Endothelial cell of umbilical vein (primary cell): ENCODE data around the gene IGFL1. TPM values are rescaled to one million over a fixed set of nuclear protein-coding genes. Genes with fewer than 3 reads are reported as not detected.

ENCODE experiments used
- BruUV-seq: library from RNA; stranded (reverse); fragments of 400-500 nt; replicated peaks from 2 replicates; lab custom pipeline; 2021; lab: Mats Ljungman, UMichigan
- CTCF ChIA-PET: fragments of 300-600, 350-600 bp; sonication (Branson Sonifier 250); formaldehyde crosslinking; loops from one replicate; lab custom pipeline; 2021; ENCODE audit warnings: antibody characterized with exemption, inconsistent platforms; lab: Charles Lee
- POLR2A ChIA-PET: fragments of 300-600, 350-600 bp; sonication (Branson Sonifier 250); formaldehyde crosslinking; loops from one replicate; lab custom pipeline; 2021; ENCODE audit warnings: antibody characterized with exemption, inconsistent platforms; lab: Charles Lee
- DNase-seq: peaks from one replicate; pipeline ENCODE4 v3.0.0-alpha.2; 2011; ENCODE audit warnings: low read depth, low spot score
- FAIRE-seq: peaks from 2 replicates; lab custom pipeline; 2011; peaks lifted over from hg19 to GRCh38; lab: Jason Lieb, UNC
- H2AFZ ChIP-seq: 2 replicates; pipeline ENCODE4 v1.6.0; 2012; ENCODE audit warnings: low read depth, low read length, control low read depth, inconsistent platforms
- H3K27ac ChIP-seq: 2 replicates; pipeline ENCODE4 v1.5.1; 2011; ENCODE audit warnings: low read depth, mild to moderate bottlenecking, control low read depth, low read length, moderate library complexity; ENCODE audit not compliant: insufficient read depth
- H3K27me3 ChIP-seq, 2 experiments: 2 replicates each; pipeline versions ENCODE4 v1.6.0 to v1.6.1; 2011; ENCODE audit warnings: low read length in 2 of 2, mixed read lengths in 1 of 2; ENCODE audit not compliant: control insufficient read depth in 2 of 2, insufficient read depth in 2 of 2
- H3K36me3 ChIP-seq, 2 experiments: 2 replicates in 1 of 2; 3 replicates in 1 of 2; pipeline ENCODE4 v1.5.1; 2011; ENCODE audit warnings: low read length in 2 of 2, mild to moderate bottlenecking in 1 of 2, moderate library complexity in 1 of 2; ENCODE audit not compliant: control insufficient read depth in 2 of 2, insufficient read depth in 2 of 2; ENCODE audit errors: extremely low read depth in 1 of 2
- H3K4me1 ChIP-seq: 3 replicates; pipeline ENCODE4 v1.5.1; 2011; ENCODE audit warnings: mild to moderate bottlenecking, low read length; ENCODE audit not compliant: control insufficient read depth, insufficient read depth; ENCODE audit errors: extremely low read depth
- H3K4me2 ChIP-seq: 2 replicates; pipeline ENCODE4 v1.6.1; 2011; ENCODE audit warnings: low read length, control low read depth, mixed read lengths; ENCODE audit not compliant: insufficient read depth
- H3K4me3 ChIP-seq, 3 experiments: fragments of 200-600 bp in 1 of 3; sonication (generic), shearing (Covaris generic) in 1 of 3; replicated peaks in 1 of 3; 2 replicates each; pipeline ENCODE4 v1.5.1; 2011 to 2016; ENCODE audit warnings: control low read depth in 3 of 3, low read length in 3 of 3, mild to moderate bottlenecking in 2 of 3, inconsistent platforms in 1 of 3, low read depth in 1 of 3, moderate library complexity in 1 of 3; ENCODE audit not compliant: insufficient read depth in 1 of 3
- H3K79me2 ChIP-seq: 2 replicates; pipeline ENCODE4 v1.6.0; 2012; ENCODE audit warnings: low read length, inconsistent platforms; ENCODE audit not compliant: control insufficient read depth, insufficient read depth
- H3K9ac ChIP-seq: replicated peaks from 2 replicates; pipeline ENCODE3; 2011; ENCODE audit warnings: low read length, control low read depth; ENCODE audit not compliant: insufficient read depth; ENCODE audit errors: extremely low read depth
- H3K9me1 ChIP-seq: replicated peaks from 3 replicates; pipeline ENCODE4 v1.6.0; 2011; ENCODE audit warnings: mild to moderate bottlenecking, low read length; ENCODE audit not compliant: control insufficient read depth, insufficient read depth; ENCODE audit errors: extremely low read depth
- H3K9me3 ChIP-seq: replicated peaks from 2 replicates; pipeline ENCODE4 v1.5.1; 2012; ENCODE audit warnings: low read length, inconsistent platforms; ENCODE audit not compliant: control insufficient read depth, insufficient read depth
- H4K20me1 ChIP-seq: replicated peaks from 2 replicates; pipeline ENCODE3; 2011; ENCODE audit warnings: mild to moderate bottlenecking, low read length; ENCODE audit not compliant: control insufficient read depth, insufficient read depth; ENCODE audit errors: extremely low read depth
- CTCF ChIP-seq, 2 donors: IDR thresholded peaks; 1 replicate in 1 of 2; 2 replicates in 1 of 2; pipeline ENCODE4 v1.5.1; 2011; ENCODE audit warnings: low read length in 2 of 2, mild to moderate bottlenecking in 2 of 2, moderate library complexity in 2 of 2, control low read depth in 1 of 2, inconsistent platforms in 1 of 2, low read depth in 1 of 2; ENCODE audit not compliant: insufficient read depth in 1 of 2; ENCODE audit errors: extremely low read depth in 1 of 2
- FOS ChIP-seq: IDR thresholded peaks from 2 replicates; pipeline ENCODE4 v1.6.1; 2011; ENCODE audit warnings: mild to moderate bottlenecking, low read length, moderate library complexity, borderline replicate concordance; ENCODE audit not compliant: insufficient read depth
- GATA2 ChIP-seq: IDR thresholded peaks from 2 replicates; pipeline ENCODE4 v1.7.0; 2011; ENCODE audit warnings: low read depth, mild to moderate bottlenecking, moderate library complexity, mixed read lengths, low read length; ENCODE audit not compliant: insufficient read length, insufficient read depth
- JUN ChIP-seq: IDR thresholded peaks from 2 replicates; pipeline ENCODE4 v1.6.1; 2011; ENCODE audit warnings: borderline replicate concordance, low read depth; ENCODE audit not compliant: insufficient read length, insufficient read depth
- MYC ChIP-seq: IDR thresholded peaks from one replicate; pipeline ENCODE4 v1.6.1; 2011; ENCODE audit warnings: mild to moderate bottlenecking, low read depth, low read length
- POLR2A ChIP-seq: IDR thresholded peaks from 2 replicates; pipeline ENCODE4 v1.6.1; 2012; ENCODE audit warnings: low read depth, mild to moderate bottlenecking, control low read depth, low read length
- POLR2AphosphoS5 ChIP-seq: IDR thresholded peaks from 2 replicates; pipeline ENCODE4 v1.6.1; 2012; ENCODE audit warnings: low read depth, mild to moderate bottlenecking, control low read depth, low read length, moderate library complexity; ENCODE audit not compliant: insufficient read depth
- dilution Hi-C: fragments of 300-500 bp; cut with MboI; formaldehyde crosslinking; loops from one replicate; pipeline ENCODE4 v1.15.0; 2019; ENCODE audit warnings: low sequenced_read_pairs; ENCODE audit not compliant: extremely low pct_ligation_motif_present
- intact Hi-C: fragments of 100-400 bp; cut with micrococcal nuclease; formaldehyde crosslinking; loops from one replicate; pipeline ENCODE4 v1.10.0; 2022
- polyA plus RNA-seq, 4 experiments: library from polyadenylated mRNA; depleted of rRNA in 3 of 4; stranded (reverse) in 3 of 4; unstranded in 1 of 4; fragments of >200 nt; gene quantifications; 2 replicates each; pipeline versions ENCODE4 v1.2.1 to v1.2.3, GENCODE V29; 2011 to 2012; ENCODE audit warnings: missing spikeins in 1 of 4
- total RNA-seq: library from RNA; stranded (reverse); gene quantifications from 2 replicates; pipeline ENCODE4 v1.2.3, GENCODE V29; 2021

Gene IGFL1
- total and polyA plus RNA-seq, 2 donors (not counting 3 experiments of a cell fraction or from before 2014, with no cell fraction given), result not detected

GRCh38 chr19:46209472-46209871 lies 20.1 kb upstream of the IGFL1 start:
- FAIRE-seq, result no peak
- CTCF ChIA-PET, result no interaction called here

More at GRCh38 chr19:46209472-46209871, 20.1 kb upstream of the IGFL1 start:
- no peak overlapping the region for H3K9ac ChIP-seq
- H3K79me2 ChIP-seq, result no peaks in the 10 kb centered on the region
- H3K36me3 ChIP-seq, result no peaks in the 10 kb centered on the region
- dilution Hi-C loops (no loop called here), intact Hi-C loops (no loop called here)
- no peak for DNase-seq
- H3K9me1 ChIP-seq, result no peaks in the 10 kb centered on the region
- peaks cover 2 to 11% of the 10 kb centered on the region in 2 experiments for H3K27me3 ChIP-seq
- no peaks in the 10 kb centered on the region for H3K4me1 ChIP-seq
- H3K4me3 ChIP-seq, result no peak overlapping the region
- POLR2A ChIA-PET, result no interaction called here
- no peak overlapping the region for H2AFZ ChIP-seq
- no TSS peak for BruUV-seq
- TF ChIP-seq POLR2A (no peak), MYC (no peak), CTCF (IDR thresholded peaks at IDR 0.05; ENCODE audit: extremely low read depth in 1 of 2, insufficient read depth in 1 of 2, low read depth in 1 of 2, low read length in 2 of 2) (no peak), POLR2AphosphoS5 (no peak), JUN (no peak), GATA2 (no peak), FOS (no peak)
- H3K27ac ChIP-seq, result no peak overlapping the region
- H3K4me2 ChIP-seq, result no peak overlapping the region
- H4K20me1 ChIP-seq, result no peaks in the 10 kb centered on the region
- H3K9me3 ChIP-seq, result no peaks in the 10 kb centered on the region
